GM12891 (cell line): ENCODE data around the gene SPNS2.

Source experiments
- DNase-seq: peaks from one replicate; pipeline ENCODE4 v3.0.0; 2011; ENCODE audit warnings: low spot score; ENCODE audit not compliant: insufficient read length
- FAIRE-seq: peaks from 2 replicates; lab custom pipeline; 2011; peaks lifted over from hg19 to GRCh38; lab: Jason Lieb, UNC
- PAX5 ChIP-seq: IDR thresholded peaks from 2 replicates; pipeline ENCODE4 v1.6.1; 2011; ENCODE audit warnings: low read length, moderate library complexity, mild to moderate bottlenecking; ENCODE audit not compliant: insufficient read depth, severe bottlenecking
- POLR2A ChIP-seq: IDR thresholded peaks from 2 replicates; pipeline ENCODE4 v1.6.1; 2011; ENCODE audit warnings: low read depth, low read length, control low read depth
- POLR2AphosphoS5 ChIP-seq: IDR thresholded peaks from 2 replicates; pipeline ENCODE4 v1.6.1; 2011; ENCODE audit warnings: low read depth, low read length, control low read depth
- POU2F2 ChIP-seq: IDR thresholded peaks from 2 replicates; pipeline ENCODE4 v1.6.1; 2011; ENCODE audit warnings: low read depth, mild to moderate bottlenecking, control low read depth, low read length, moderate library complexity
- SPI1 ChIP-seq: IDR thresholded peaks from 2 replicates; pipeline ENCODE4 v1.6.1; 2011; ENCODE audit warnings: low read depth, low read length, control low read depth
- TAF1 ChIP-seq: IDR thresholded peaks from 2 replicates; pipeline ENCODE4 v1.6.1; 2011; ENCODE audit warnings: low read depth, low read length, control low read depth

Gene SPNS2

DNA sequence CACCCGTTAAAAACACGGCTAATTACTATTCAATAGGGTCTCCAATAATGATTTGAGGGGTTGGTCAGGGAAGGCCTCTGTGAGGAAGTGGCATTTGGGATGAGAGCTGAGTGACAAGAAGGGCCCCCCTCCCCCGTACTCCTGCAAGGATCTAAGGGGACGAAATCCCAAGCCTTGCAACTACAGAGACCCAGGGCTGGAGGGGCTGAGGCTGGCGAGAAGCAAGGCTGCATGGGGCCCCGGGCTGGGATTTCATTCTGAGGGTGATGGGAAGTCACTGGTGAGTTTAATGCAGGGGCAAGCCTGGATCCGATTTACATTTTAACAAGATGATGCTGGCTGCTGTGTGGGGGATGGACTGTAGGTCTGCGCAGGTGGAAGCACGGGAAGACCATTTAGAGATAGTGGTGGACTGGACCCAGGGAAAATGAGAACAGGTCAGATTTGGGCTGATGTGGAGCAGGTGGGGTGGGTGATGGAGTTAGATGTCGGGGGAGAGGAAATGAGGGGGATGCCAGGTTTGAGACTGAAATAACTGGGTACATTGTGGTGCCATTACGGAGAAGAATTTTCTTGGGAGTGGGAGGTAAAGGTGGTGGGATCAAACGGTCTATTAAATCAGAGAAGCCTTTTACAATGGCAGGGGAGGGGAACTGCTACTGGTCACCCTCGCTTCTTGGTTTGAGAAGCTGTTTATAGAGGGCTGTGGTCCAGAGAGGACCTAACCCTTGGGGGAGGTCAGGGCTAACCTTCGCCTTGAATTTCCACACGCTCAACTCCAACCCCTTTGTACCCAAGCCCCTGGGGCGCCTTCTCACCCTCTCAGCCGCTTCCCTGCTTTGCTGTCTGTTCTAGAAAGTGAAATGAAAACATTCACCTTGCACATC is 57.4 kb downstream of the SPNS2 start:
- peak; percentile 83 for FAIRE-seq
- TF ChIP-seq PAX5 = no peak
- no peak for DNase-seq

GRCh38 chr17:4556996-4557395 is 58.3 kb downstream of the SPNS2 start:
- FAIRE-seq (peak; percentile 48), DNase-seq (no peak)
- TF ChIP-seq POLR2A (no peak), TAF1 (no peak), PAX5 (no peak), POLR2AphosphoS5 (no peak), SPI1 (no peak), POU2F2 (no peak)

GRCh38 chr17:4557626-4558346 is 59.1 kb downstream of the SPNS2 start:
- no peak for TF ChIP-seq POU2F2
- TF ChIP-seq POLR2AphosphoS5 = no peak
- TF ChIP-seq TAF1 = no peak
- no peak for TF ChIP-seq SPI1
- TF ChIP-seq PAX5 = no peak
- no peak for TF ChIP-seq POLR2A
- FAIRE-seq = no peak
- no peak for DNase-seq

DNA sequence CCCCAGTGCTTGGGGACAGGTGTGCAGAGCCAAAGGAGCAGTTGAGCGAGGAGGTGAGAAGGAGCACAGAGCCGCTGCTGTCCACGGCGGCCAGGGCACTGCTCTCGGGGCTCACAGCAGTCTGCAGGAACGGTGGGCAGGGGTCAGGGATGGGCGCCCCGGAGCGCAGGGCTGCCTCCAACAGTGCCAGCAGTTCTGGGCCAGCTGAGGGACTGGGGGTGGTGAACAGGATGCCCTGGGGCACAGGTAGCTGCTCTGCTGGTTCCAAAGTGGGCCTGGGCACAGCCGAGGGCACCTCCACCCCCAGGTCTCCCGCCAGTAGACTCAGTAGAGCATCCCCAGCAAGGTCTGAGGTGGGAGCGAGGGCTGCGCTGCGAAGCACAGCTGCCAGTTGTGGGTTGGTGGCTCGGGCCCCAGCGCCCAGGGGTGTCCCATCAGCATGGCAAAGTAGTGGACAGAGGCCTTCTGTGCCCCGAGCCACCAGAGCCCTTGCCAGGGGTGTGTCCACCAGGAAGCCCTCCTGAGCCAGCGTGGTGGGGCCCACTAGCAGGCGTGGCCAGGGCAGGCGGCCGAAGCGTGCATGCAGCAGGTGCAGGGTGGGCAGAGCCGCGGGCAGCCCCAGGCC is 59.8 kb downstream of the SPNS2 start:
- DNase-seq (no peak), FAIRE-seq (no peak)
- no peak for TF ChIP-seq POLR2A
- no peak for TF ChIP-seq TAF1
- no peak for TF ChIP-seq SPI1
- TF ChIP-seq POLR2AphosphoS5 = no peak
- no peak for TF ChIP-seq POU2F2
- no peak for TF ChIP-seq PAX5

GRCh38 chr17:4559139-4559791 is 60.6 kb downstream of the SPNS2 start:
- TF ChIP-seq POLR2A = no peak
- TF ChIP-seq PAX5 = no peak
- no peak for TF ChIP-seq POU2F2
- TF ChIP-seq POLR2AphosphoS5 = no peak
- TF ChIP-seq SPI1 = no peak
- no peak for TF ChIP-seq TAF1
- FAIRE-seq (no peak), DNase-seq (no peak)

GRCh38 chr17:4559966-4560365 is 61.3 kb downstream of the SPNS2 start:
- no peak for FAIRE-seq
- DNase-seq = no peak
- TF ChIP-seq PAX5 = no peak
- no peak for TF ChIP-seq TAF1
- TF ChIP-seq SPI1 = no peak
- TF ChIP-seq POLR2AphosphoS5 = no peak
- no peak for TF ChIP-seq POU2F2

DNA sequence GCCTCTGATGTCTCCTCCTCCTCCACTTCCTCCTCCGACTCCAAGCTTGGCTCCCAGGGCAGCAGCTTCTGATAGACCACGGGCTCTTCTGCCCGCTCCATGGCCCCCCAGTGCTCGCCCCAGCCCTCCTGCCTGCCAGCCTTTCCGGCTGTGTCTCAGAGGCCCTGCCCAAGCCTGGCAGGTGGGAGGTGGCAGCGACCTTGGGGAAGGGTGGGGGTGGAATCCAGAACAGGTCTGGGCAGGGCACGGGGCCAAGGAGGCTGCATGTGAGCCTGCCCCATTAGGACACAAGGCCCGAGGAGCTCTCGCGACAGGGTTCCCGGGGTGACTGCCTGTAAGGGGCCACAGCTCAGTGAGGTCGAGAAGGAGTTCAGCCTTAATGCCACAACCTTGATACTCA is 61.7 kb downstream of the SPNS2 start, which contains the start of gene GGT6:
Gene GGT6, minus strand, starts transcription at position 157 of the 400 bp plus-strand sequence. Its CDS starts 56 bp downstream, at position 101.
- FAIRE-seq (no peak), DNase-seq (no peak)
- no peak for TF ChIP-seq POLR2AphosphoS5
- no peak for TF ChIP-seq TAF1
- TF ChIP-seq POU2F2 = no peak
- no peak for TF ChIP-seq SPI1
- no peak for TF ChIP-seq POLR2A

GRCh38 chr17:4560837-4561256 is 62.2 kb downstream of the SPNS2 start:
- TF ChIP-seq POLR2A = no peak
- no peak for TF ChIP-seq PAX5
- no peak for TF ChIP-seq POU2F2
- TF ChIP-seq POLR2AphosphoS5 = no peak
- no peak for TF ChIP-seq TAF1
- no peak for TF ChIP-seq SPI1
- FAIRE-seq = no peak

More at GRCh38 chr17:4560837-4561256, 62.2 kb downstream of the SPNS2 start:
- DNase-seq = no peak
